Nephron progenitor cell (in vitro differentiated cells): ENCODE measurements around the gene ELMOD1.
"Not testable (repeated sequence)": the region's sequence is repeated elsewhere in the genome, so short reads cannot be mapped to it uniquely, and the experiment has no call there.

Source experiments
- DNase-seq: peaks from one replicate; pipeline ENCODE4 v3.0.0; 2021
- H3K27ac Mint-ChIP-seq: 2 replicates; pipeline ENCODE4 v1.8.0; 2021; ENCODE audit warnings: mild to moderate bottlenecking, moderate library complexity, mixed read lengths
- H3K27me3 Mint-ChIP-seq: 2 replicates; pipeline ENCODE4 v1.8.0; 2021; ENCODE audit warnings: mild to moderate bottlenecking, low read depth, mixed read lengths; ENCODE audit not compliant: poor library complexity
- H3K36me3 Mint-ChIP-seq: 2 replicates; pipeline ENCODE4 v1.8.0; 2021; ENCODE audit warnings: low read depth, mixed read lengths
- H3K4me1 Mint-ChIP-seq: 2 replicates; pipeline ENCODE4 v1.8.0; 2021; ENCODE audit warnings: mixed read lengths
- H3K4me3 Mint-ChIP-seq: 2 replicates; pipeline ENCODE4 v1.8.0; 2021; ENCODE audit warnings: mild to moderate bottlenecking, moderate library complexity, mixed read lengths
- H3K9me3 Mint-ChIP-seq: 2 replicates; pipeline ENCODE4 v1.8.0; 2021; ENCODE audit warnings: mild to moderate bottlenecking, moderate library complexity, mixed read lengths
- TF ChIP-seq, protein P1 (sequence below): fragments of 200-600 bp; sonication (generic); IDR thresholded peaks from 2 replicates; pipeline ENCODE4 v1.5.0; 2021; ENCODE audit warnings: antibody characterized with exemption

ELMOD1 gene

DNA sequence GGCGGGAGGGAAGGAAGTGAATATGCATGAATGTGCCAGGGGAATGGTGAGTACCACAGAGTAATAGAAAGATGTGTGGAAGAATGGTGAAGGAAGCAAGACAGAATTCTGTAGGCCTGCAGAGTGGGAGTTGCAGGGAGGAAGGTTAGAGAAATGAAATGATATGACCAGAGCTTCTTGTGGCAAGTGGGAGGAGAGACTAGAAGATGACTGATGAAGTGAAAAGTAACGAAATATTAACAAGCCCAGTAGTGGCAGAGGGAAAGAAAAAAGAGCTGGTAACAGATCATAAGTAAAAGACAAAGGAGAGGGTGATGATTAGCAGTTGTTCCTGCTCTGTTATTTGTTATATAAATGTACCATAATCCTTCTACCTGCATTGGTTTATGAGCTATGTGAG is 24.4 kb upstream of the ELMOD1 start:
- H3K4me3 Mint-ChIP-seq = peak overlapping the region; percentile 98
- no peak overlapping the region for H3K27ac Mint-ChIP-seq
- no peaks in the 10 kb centered on the region for H3K36me3 Mint-ChIP-seq
- peaks cover 28% of the 10 kb centered on the region for H3K4me1 Mint-ChIP-seq
- no peaks in the 10 kb centered on the region for H3K9me3 Mint-ChIP-seq
- no peaks in the 10 kb centered on the region for H3K27me3 Mint-ChIP-seq
- TF ChIP-seq, protein P1, sequence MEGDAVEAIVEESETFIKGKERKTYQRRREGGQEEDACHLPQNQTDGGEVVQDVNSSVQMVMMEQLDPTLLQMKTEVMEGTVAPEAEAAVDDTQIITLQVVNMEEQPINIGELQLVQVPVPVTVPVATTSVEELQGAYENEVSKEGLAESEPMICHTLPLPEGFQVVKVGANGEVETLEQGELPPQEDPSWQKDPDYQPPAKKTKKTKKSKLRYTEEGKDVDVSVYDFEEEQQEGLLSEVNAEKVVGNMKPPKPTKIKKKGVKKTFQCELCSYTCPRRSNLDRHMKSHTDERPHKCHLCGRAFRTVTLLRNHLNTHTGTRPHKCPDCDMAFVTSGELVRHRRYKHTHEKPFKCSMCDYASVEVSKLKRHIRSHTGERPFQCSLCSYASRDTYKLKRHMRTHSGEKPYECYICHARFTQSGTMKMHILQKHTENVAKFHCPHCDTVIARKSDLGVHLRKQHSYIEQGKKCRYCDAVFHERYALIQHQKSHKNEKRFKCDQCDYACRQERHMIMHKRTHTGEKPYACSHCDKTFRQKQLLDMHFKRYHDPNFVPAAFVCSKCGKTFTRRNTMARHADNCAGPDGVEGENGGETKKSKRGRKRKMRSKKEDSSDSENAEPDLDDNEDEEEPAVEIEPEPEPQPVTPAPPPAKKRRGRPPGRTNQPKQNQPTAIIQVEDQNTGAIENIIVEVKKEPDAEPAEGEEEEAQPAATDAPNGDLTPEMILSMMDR = no peak
- no peak for DNase-seq

- no peaks in the 10 kb centered on the region for H3K36me3 Mint-ChIP-seq
- no peak overlapping the region for H3K4me3 Mint-ChIP-seq
- DNase-seq = no peak
- H3K4me1 Mint-ChIP-seq = peaks cover 28% of the 10 kb centered on the region
- no peaks in the 10 kb centered on the region for H3K27me3 Mint-ChIP-seq
- no peaks in the 10 kb centered on the region for H3K9me3 Mint-ChIP-seq
- TF ChIP-seq, protein P1 = no peak
- no peak overlapping the region for H3K27ac Mint-ChIP-seq
Measured at GRCh38 chr11:107567739-107568335, 23.1 kb upstream of the ELMOD1 start.

- Mint-ChIP-seq H3K4me3 (no peak overlapping the region), H3K9me3 (no peaks in the 10 kb centered on the region), H3K27me3 (no peaks in the 10 kb centered on the region), H3K27ac (no peak overlapping the region), H3K4me1 (peaks cover 12% of the 10 kb centered on the region), H3K36me3 (no peaks in the 10 kb centered on the region)
- no peak for DNase-seq
- TF ChIP-seq, protein P1 = no peak
Measured at GRCh38 chr11:107570015-107570414, 20.9 kb upstream of the ELMOD1 start.

- Mint-ChIP-seq H3K4me3 (no peak overlapping the region), H3K27ac (no peak overlapping the region), H3K27me3 (no peaks in the 10 kb centered on the region), H3K4me1 (no peaks in the 10 kb centered on the region), H3K9me3 (no peaks in the 10 kb centered on the region), H3K36me3 (no peaks in the 10 kb centered on the region)
- TF ChIP-seq, protein P1 = no peak
- no peak for DNase-seq
Measured at GRCh38 chr11:107573438-107573837, 17.5 kb upstream of the ELMOD1 start.

DNA sequence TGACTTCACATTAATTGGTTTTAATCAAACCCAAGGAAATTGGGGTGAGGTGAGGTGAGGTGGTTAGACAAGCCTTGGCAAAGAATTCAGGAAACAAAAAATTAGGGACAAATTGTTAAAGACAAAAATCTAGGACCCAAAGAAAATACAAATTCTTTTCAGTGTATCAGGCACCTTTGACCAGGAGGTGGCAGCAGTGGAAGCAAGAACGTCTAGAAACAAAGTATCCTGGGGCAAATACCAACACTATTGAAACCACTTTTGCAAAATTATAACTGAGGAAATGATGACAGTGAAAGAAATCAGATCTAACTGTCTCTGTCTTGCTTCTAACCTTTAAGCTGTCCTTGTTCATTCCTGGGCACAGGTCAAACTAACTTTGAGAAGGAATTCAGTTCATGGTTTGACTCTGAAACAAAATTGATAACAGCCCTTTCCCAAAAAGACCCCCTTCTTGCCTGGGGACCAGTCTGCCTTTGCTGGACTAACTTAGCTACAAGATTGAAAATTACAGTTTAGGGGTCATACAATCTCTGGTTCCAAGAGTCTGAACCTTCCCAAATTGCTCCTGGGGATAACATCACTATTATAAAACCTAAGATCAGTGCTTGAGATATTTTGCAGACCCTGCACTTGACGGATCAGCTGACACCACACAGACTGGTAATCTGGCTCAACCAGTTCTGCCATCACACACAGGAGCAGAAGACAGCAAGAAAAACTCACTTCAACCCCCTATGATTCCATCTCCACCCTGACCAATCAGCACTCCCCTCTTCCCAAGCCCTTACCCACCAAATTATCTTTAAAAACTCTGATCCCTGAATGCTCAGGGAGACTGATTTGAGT is 14.2 kb upstream of the ELMOD1 start:
- H3K4me1 Mint-ChIP-seq, H3K27me3 Mint-ChIP-seq, H3K27ac Mint-ChIP-seq, H3K4me3 Mint-ChIP-seq, H3K36me3 Mint-ChIP-seq, H3K9me3 Mint-ChIP-seq: not testable (repeated sequence)
- DNase-seq = peak; percentile 59
- TF ChIP-seq, protein P1 = peak; percentile 64

DNA sequence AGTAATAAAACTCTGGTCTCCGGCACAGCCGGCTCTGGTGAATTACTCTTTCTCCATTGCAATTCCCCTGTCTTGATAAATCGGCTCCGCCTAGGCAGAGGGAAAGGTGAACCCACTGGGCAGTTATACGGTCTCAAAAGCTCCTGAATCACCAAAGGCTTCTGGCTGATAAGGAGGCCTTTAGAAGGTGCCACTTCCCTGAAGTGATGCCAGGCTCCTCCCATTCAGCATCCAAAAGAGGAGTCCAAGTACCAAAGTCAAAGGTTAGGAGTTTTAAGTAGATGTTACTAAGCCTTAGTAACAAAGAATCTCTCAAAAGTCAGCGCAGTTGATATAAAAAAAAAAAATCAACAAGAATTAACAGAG is 13.6 kb upstream of the ELMOD1 start:
- Mint-ChIP-seq H3K4me3 (no peak overlapping the region), H3K27ac (no peak overlapping the region), H3K36me3 (no peaks in the 10 kb centered on the region), H3K4me1 (no peaks in the 10 kb centered on the region), H3K27me3 (no peaks in the 10 kb centered on the region), H3K9me3 (peaks cover 4% of the 10 kb centered on the region)
- TF ChIP-seq, protein P1 = no peak
- no peak for DNase-seq

DNA sequence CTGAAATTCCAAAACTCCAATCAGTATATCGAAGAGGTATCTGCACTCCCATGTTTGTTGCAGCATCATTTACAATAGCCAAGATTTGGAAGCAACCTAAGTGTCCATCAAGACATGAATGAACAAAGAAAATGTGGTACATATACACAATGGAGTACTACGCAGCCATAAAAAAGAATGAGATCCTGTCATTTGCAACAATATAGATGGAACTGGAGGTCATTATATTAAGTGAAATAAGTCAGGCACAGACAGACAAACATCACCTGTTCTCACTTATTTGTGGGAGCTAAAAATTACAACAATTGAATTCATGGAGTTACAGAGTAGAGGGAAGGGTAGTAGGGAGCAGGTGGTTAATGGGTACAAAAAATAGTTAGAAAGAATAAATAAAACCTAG is 11.8 kb upstream of the ELMOD1 start:
- DNase-seq, H3K27me3 Mint-ChIP-seq, H3K4me3 Mint-ChIP-seq, H3K9me3 Mint-ChIP-seq, H3K36me3 Mint-ChIP-seq, H3K27ac Mint-ChIP-seq, H3K4me1 Mint-ChIP-seq: not testable (repeated sequence)
